Panc1 (cell line): ENCODE results near the gene FLYWCH1.

Experiments used
- TF ChIP-seq, protein P1 (sequence below), 2 experiments: IDR thresholded peaks; 2 replicates each; pipeline ENCODE4 v1.6.1; 2011 to 2012; ENCODE audit warnings: low read depth in 2 of 2, control low read depth in 1 of 2, low read length in 1 of 2, mild to moderate bottlenecking in 1 of 2, moderate library complexity in 1 of 2; ENCODE audit not compliant: insufficient read depth in 1 of 2
- TF ChIP-seq, protein P2 (sequence below): fragments of 450-650 bp; IDR thresholded peaks from 2 replicates; pipeline ENCODE4 v1.5.1; 2017; ENCODE audit warnings: mild to moderate bottlenecking

- TF ChIP-seq, protein P1, sequence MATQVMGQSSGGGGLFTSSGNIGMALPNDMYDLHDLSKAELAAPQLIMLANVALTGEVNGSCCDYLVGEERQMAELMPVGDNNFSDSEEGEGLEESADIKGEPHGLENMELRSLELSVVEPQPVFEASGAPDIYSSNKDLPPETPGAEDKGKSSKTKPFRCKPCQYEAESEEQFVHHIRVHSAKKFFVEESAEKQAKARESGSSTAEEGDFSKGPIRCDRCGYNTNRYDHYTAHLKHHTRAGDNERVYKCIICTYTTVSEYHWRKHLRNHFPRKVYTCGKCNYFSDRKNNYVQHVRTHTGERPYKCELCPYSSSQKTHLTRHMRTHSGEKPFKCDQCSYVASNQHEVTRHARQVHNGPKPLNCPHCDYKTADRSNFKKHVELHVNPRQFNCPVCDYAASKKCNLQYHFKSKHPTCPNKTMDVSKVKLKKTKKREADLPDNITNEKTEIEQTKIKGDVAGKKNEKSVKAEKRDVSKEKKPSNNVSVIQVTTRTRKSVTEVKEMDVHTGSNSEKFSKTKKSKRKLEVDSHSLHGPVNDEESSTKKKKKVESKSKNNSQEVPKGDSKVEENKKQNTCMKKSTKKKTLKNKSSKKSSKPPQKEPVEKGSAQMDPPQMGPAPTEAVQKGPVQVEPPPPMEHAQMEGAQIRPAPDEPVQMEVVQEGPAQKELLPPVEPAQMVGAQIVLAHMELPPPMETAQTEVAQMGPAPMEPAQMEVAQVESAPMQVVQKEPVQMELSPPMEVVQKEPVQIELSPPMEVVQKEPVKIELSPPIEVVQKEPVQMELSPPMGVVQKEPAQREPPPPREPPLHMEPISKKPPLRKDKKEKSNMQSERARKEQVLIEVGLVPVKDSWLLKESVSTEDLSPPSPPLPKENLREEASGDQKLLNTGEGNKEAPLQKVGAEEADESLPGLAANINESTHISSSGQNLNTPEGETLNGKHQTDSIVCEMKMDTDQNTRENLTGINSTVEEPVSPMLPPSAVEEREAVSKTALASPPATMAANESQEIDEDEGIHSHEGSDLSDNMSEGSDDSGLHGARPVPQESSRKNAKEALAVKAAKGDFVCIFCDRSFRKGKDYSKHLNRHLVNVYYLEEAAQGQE (IDR thresholded peaks at IDR 0.05; ENCODE audit: insufficient read depth in 1 of 2, low read depth in 2 of 2, low read length in 1 of 2): peak; percentile 99 to 100
- TF ChIP-seq, protein P2, sequence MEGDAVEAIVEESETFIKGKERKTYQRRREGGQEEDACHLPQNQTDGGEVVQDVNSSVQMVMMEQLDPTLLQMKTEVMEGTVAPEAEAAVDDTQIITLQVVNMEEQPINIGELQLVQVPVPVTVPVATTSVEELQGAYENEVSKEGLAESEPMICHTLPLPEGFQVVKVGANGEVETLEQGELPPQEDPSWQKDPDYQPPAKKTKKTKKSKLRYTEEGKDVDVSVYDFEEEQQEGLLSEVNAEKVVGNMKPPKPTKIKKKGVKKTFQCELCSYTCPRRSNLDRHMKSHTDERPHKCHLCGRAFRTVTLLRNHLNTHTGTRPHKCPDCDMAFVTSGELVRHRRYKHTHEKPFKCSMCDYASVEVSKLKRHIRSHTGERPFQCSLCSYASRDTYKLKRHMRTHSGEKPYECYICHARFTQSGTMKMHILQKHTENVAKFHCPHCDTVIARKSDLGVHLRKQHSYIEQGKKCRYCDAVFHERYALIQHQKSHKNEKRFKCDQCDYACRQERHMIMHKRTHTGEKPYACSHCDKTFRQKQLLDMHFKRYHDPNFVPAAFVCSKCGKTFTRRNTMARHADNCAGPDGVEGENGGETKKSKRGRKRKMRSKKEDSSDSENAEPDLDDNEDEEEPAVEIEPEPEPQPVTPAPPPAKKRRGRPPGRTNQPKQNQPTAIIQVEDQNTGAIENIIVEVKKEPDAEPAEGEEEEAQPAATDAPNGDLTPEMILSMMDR: no peak
Observed at GRCh38 chr16:2968738-2969544, 57.2 kb downstream of the FLYWCH1 start, which contains the start of gene PAQR4.
